Measurements from ENCODE around the gene RAB3IL1. TPM values are rescaled to one million over a fixed set of nuclear protein-coding genes. Genes with fewer than 3 reads are reported as not detected.
A peak's percentile ranks its signal among the peaks of the same experiment; 100 is the strongest.

Gene RAB3IL1
- total and polyA plus RNA-seq, 9 of the 15 experiments (the other 6 are each of a cell fraction or from before 2014, with no cell fraction given): 0.15 to 42.6 (median 15.5) TPM

DNA sequence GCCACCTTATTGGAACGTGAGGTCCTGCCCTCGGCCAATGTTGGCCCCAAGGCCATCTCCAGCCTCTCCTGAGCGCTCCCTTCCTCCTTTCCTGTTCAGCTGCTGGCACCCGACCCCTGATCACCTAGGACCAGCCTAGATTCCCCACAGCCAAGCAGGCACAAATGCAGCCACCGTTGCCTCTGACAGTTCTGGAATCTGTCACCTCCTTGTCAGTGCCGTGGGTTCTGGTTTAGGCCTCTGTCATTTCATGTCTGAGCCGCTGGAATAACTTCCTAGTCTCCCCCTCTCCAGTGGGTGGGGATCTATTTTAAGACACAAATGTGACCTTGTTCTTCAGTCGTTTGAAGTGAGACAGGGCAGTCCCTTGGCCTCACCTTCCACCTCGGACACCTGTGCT, 55.7 kb downstream of the RAB3IL1 start:
- WGBS (ENCODE audit: insufficient coverage, low coverage, missing lambda C conversion rate): 67% methylated on average over 7 of the region's 9 CpGs
- Histone ChIP-seq H3K9me1 (ENCODE audit: control insufficient read depth, insufficient read depth, low read length) (no peaks in the 10 kb centered on the region), H2AFZ (ENCODE audit: low read depth, low read length) (no peak overlapping the region; the same call in 1 of the 2 replicates), H3K27ac (ENCODE audit: extremely low read depth, low read depth, low read length) (no peak overlapping the region), H3K36me3 (ENCODE audit: control insufficient read depth, insufficient read depth, low read length) (peaks cover 7% of the 10 kb centered on the region; the same call in 2 of the 3 replicates), H3K79me2 (ENCODE audit: control insufficient read depth, insufficient read depth, low read length) (no peaks in the 10 kb centered on the region), H4K20me1 (replicated peaks; ENCODE audit: control insufficient read depth, insufficient read depth, low read length) (no peaks in the 10 kb centered on the region), H3K4me3 (no peak overlapping the region), H3K9ac (ENCODE audit: insufficient read depth in 1 of 2, low read depth in 2 of 2, low read length in 2 of 2) (peak overlapping the region in 1 of 2 experiments; percentile 85; a peak in 2 of 4 replicates), H3K27me3 (ENCODE audit: control insufficient read depth in 2 of 2, insufficient read depth in 2 of 2, low read length in 2 of 2) (no peaks in the 10 kb centered on the region), H3K4me1 (replicated peaks in 1 of 2; ENCODE audit: control insufficient read depth in 2 of 2, insufficient read depth in 2 of 2, low read length in 2 of 2) (peaks cover 30 to 78% of the 10 kb centered on the region in 2 experiments), H3K4me2 (ENCODE audit: insufficient read depth, low read length) (no peak overlapping the region), H3K9me3 (replicated peaks; ENCODE audit: control insufficient read depth, insufficient read depth, low read depth, low read length) (no peaks in the 10 kb centered on the region)
- no peak for DNase-seq (ENCODE audit: extremely low read depth in 1 of 4, low spot score in 3 of 4)
- no peak for ATAC-seq
- FAIRE-seq: no peak
- BruUV-seq (replicated peaks): no TSS peak
- intact Hi-C loops (cut with micrococcal nuclease): no loop called here
- POLR2A ChIA-PET: no interaction called here
- CTCF ChIA-PET (ENCODE audit: low intra/inter-chr PET ratio): no interaction called here
- in situ Hi-C loops (cut with MboI): no loop called here
- TF ChIP-seq CEBPG (CRISPR knock-in tag; IDR thresholded peaks at IDR 0.05) (no peak), CEBPG (tag; conservative IDR thresholded peaks at IDR 0.05 in 1 of 2, IDR thresholded peaks at IDR 0.05 in 1 of 2) (no peak), ZFX (CRISPR knock-in tag; IDR thresholded peaks at IDR 0.05) (peak; percentile 25; the same call in 1 of the 2 replicates)

DNA sequence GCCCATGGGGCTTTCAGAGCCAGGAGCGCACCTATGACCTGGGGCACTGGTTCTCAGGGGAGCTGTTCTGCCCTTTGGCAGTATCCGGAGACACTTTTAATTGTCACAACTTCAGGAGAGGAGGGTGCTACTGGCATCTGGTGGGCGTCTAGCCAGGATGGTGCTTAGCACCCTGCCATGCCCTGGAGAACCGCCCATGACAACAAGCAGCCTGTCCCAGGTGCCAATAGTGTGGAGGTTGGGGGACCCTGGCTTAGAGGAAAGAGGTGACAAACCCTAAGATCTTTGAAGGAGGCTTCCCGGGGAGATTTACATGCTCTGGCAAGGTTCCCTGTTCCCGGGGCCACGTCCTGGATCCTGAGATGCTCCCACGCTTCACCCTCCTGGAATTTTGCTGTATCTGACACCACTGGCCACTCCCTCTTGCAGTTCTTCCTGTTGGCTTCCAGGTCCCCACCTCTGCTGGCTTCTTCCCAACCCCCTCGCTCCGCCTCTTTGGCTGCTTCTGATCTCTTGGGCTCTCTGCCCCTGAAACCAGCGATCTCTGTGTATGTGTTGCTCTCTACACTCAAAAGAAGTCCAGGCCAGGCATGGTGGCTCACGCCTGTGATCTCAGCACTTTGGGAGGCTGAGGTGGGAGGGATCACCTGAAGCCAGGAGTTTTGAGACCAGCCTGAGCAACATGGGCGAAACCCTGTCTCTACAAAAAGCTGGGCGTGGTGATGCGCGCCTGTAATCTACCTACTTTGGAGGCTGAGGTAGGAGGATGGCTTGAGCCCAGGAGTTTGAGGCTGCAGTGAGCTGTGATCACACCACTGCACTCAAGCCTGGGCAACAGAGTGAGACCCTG, 57.1 kb downstream of the RAB3IL1 start:
- Histone ChIP-seq H3K27me3 (ENCODE audit: control insufficient read depth in 2 of 2, insufficient read depth in 2 of 2, low read length in 2 of 2) (no peaks in the 10 kb centered on the region), H3K4me2 (ENCODE audit: insufficient read depth, low read length) (peak overlapping the region; percentile 56), H4K20me1 (replicated peaks; ENCODE audit: control insufficient read depth, insufficient read depth, low read length) (no peaks in the 10 kb centered on the region), H3K36me3 (ENCODE audit: control insufficient read depth, insufficient read depth, low read length) (peaks cover 7% of the 10 kb centered on the region; the same call in 2 of the 3 replicates), H2AFZ (ENCODE audit: low read depth, low read length) (peak overlapping the region; percentile 86), H3K9ac (ENCODE audit: insufficient read depth in 1 of 2, low read depth in 2 of 2, low read length in 2 of 2) (peak overlapping the region; percentile 15 to 33; a peak in 2 of 4 replicates), H3K4me3 (no peak overlapping the region), H3K9me1 (ENCODE audit: control insufficient read depth, insufficient read depth, low read length) (no peaks in the 10 kb centered on the region), H3K27ac (ENCODE audit: extremely low read depth, low read depth, low read length) (peak overlapping the region; percentile 66), H3K9me3 (replicated peaks; ENCODE audit: control insufficient read depth, insufficient read depth, low read depth, low read length) (no peaks in the 10 kb centered on the region), H3K79me2 (ENCODE audit: control insufficient read depth, insufficient read depth, low read length) (no peaks in the 10 kb centered on the region), H3K4me1 (replicated peaks in 1 of 2; ENCODE audit: control insufficient read depth in 2 of 2, insufficient read depth in 2 of 2, low read length in 2 of 2) (peaks cover 24 to 76% of the 10 kb centered on the region in 2 experiments)
- intact Hi-C loops (cut with micrococcal nuclease) (no loop called here), in situ Hi-C loops (cut with MboI) (no loop called here)
- CTCF ChIA-PET (ENCODE audit: low intra/inter-chr PET ratio): no interaction called here
- BruUV-seq (replicated peaks): no TSS peak
- FAIRE-seq (peak; percentile 93), ATAC-seq (peak; percentile 86), DNase-seq (ENCODE audit: extremely low read depth in 1 of 4, low spot score in 3 of 4) (peak; percentile 75 to 88 (median 76))
- WGBS (ENCODE audit: insufficient coverage, low coverage, missing lambda C conversion rate): 45% methylated on average over 16 of the region's 16 CpGs
- POLR2A ChIA-PET: interaction anchor here (0.7 kb wide), 1 partner anchor 10 kb away, joined by 3 read pairs; no protein-coding TSS in a partner anchor
- TF ChIP-seq GATAD2A (IDR thresholded peaks at IDR 0.05) (no peak), HSF4 (CRISPR knock-in tag; IDR thresholded peaks at IDR 0.05; ENCODE audit: borderline replicate concordance) (no peak), ZNF121 (CRISPR knock-in tag; conservative IDR thresholded peaks at IDR 0.05) (peak; percentile 29; the same call in 1 of the 2 replicates), HDGF (IDR thresholded peaks at IDR 0.05) (no peak), EP400 (IDR thresholded peaks at IDR 0.05) (peak; percentile 26; the same call in 1 of the 2 replicates), EP300 (IDR thresholded peaks at IDR 0.05; ENCODE audit: low read length) (0 out of 2 replicates have a peak, but pooled peaks have one; percentile 12), ZNF3 (CRISPR knock-in tag; IDR thresholded peaks at IDR 0.05) (no peak), ZFP1 (CRISPR knock-in tag; IDR thresholded peaks at IDR 0.05) (no peak), BHLHE40 (IDR thresholded peaks at IDR 0.05; ENCODE audit: low read length) (peak; percentile 26; the same call in 1 of the 2 replicates), BRCA1 (IDR thresholded peaks at IDR 0.05) (no peak), BRCA1 (CRISPR knock-in tag; IDR thresholded peaks at IDR 0.05) (no peak), PHB2 (IDR thresholded peaks at IDR 0.05; ENCODE audit: low read depth) (no peak)
- TF ChIP-seq, protein P1, sequence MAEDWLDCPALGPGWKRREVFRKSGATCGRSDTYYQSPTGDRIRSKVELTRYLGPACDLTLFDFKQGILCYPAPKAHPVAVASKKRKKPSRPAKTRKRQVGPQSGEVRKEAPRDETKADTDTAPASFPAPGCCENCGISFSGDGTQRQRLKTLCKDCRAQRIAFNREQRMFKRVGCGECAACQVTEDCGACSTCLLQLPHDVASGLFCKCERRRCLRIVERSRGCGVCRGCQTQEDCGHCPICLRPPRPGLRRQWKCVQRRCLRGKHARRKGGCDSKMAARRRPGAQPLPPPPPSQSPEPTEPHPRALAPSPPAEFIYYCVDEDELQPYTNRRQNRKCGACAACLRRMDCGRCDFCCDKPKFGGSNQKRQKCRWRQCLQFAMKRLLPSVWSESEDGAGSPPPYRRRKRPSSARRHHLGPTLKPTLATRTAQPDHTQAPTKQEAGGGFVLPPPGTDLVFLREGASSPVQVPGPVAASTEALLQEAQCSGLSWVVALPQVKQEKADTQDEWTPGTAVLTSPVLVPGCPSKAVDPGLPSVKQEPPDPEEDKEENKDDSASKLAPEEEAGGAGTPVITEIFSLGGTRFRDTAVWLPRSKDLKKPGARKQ (CRISPR knock-in tag; IDR thresholded peaks at IDR 0.05): 0 out of 2 replicates have a peak, but pooled peaks have one; percentile 51

Data from K562 (cell line).